H9 (cell line): ENCODE measurements around the gene KDM4D. TPM values are rescaled to one million over a fixed set of nuclear protein-coding genes. Genes with fewer than 3 reads are reported as not detected.
A peak's percentile ranks its signal among the peaks of the same experiment; 100 is the strongest.

Experiments used
- DNase-seq: peaks from one replicate; pipeline ENCODE4 v3.0.0-alpha.2; 2017
- H2AFZ ChIP-seq: one replicate; pipeline ENCODE4 v1.6.1; 2013; ENCODE audit warnings: mild to moderate bottlenecking, low read length, control low read depth, moderate library complexity
- H2AK5ac ChIP-seq: 2 replicates; pipeline ENCODE4 v1.6.1; 2013; ENCODE audit warnings: low read length, control low read depth, mixed read lengths; ENCODE audit not compliant: insufficient read length
- H2BK120ac ChIP-seq: one replicate; pipeline ENCODE4 v1.6.1; 2013; ENCODE audit warnings: low read depth, mild to moderate bottlenecking, low read length, control low read depth, inconsistent platforms; ENCODE audit not compliant: poor library complexity, severe bottlenecking
- H2BK12ac ChIP-seq: 2 replicates; pipeline ENCODE4 v1.6.1; 2013; ENCODE audit warnings: low read length, control low read depth, mixed read lengths, low read depth; ENCODE audit not compliant: insufficient read length
- H2BK15ac ChIP-seq: 2 replicates; pipeline ENCODE4 v1.6.1; 2013; ENCODE audit warnings: low read depth, low read length, control low read depth
- H2BK20ac ChIP-seq: one replicate; pipeline ENCODE4 v1.6.1; 2013; ENCODE audit warnings: low read depth, mild to moderate bottlenecking, low read length, control low read depth, inconsistent platforms; ENCODE audit not compliant: poor library complexity, severe bottlenecking
- H2BK5ac ChIP-seq: 2 replicates; pipeline ENCODE4 v1.6.1; 2013; ENCODE audit warnings: low read length, control low read depth, mixed read lengths; ENCODE audit not compliant: insufficient read length
- H3K14ac ChIP-seq: 2 replicates; pipeline ENCODE4 v1.6.1; 2013; ENCODE audit warnings: low read length, control low read depth; ENCODE audit not compliant: insufficient read depth
- H3K18ac ChIP-seq: 2 replicates; pipeline ENCODE4 v1.6.1; 2013; ENCODE audit warnings: low read depth, mild to moderate bottlenecking, mixed read lengths, low read length, control low read depth; ENCODE audit not compliant: insufficient read length
- H3K23ac ChIP-seq: 2 replicates; pipeline ENCODE4 v1.6.1; 2013; ENCODE audit warnings: low read length, control low read depth, mixed read lengths, low read depth; ENCODE audit not compliant: insufficient read length
- H3K23me2 ChIP-seq: 2 replicates; pipeline ENCODE4 v1.6.1; 2013; ENCODE audit warnings: low read depth, mild to moderate bottlenecking, mixed read lengths, low read length, control low read depth; ENCODE audit not compliant: insufficient read length, poor library complexity, severe bottlenecking
- H3K27ac ChIP-seq: 2 replicates; pipeline ENCODE4 v1.5.1; 2013; ENCODE audit warnings: low read length, control low read depth, mixed read lengths, low read depth; ENCODE audit not compliant: insufficient read length
- H3K27me3 ChIP-seq: 2 replicates; pipeline ENCODE4 v1.6.1; 2013; ENCODE audit warnings: low read length, control low read depth, inconsistent platforms; ENCODE audit not compliant: insufficient read depth
- H3K4ac ChIP-seq: 2 replicates; pipeline ENCODE4 v1.6.1; 2013; ENCODE audit warnings: low read depth, mild to moderate bottlenecking, control low read depth, inconsistent platforms, low read length, moderate library complexity
- H3K4me1 ChIP-seq: 2 replicates; pipeline ENCODE4 v1.6.1; 2013; ENCODE audit warnings: low read length, control low read depth, inconsistent platforms; ENCODE audit not compliant: insufficient read depth
- H3K4me2 ChIP-seq: 2 replicates; pipeline ENCODE4 v1.6.1; 2013; ENCODE audit warnings: low read length, control low read depth, mixed read lengths; ENCODE audit not compliant: insufficient read length, insufficient read depth
- H3K56ac ChIP-seq: 2 replicates; pipeline ENCODE4 v1.6.1; 2013; ENCODE audit warnings: low read depth, mild to moderate bottlenecking, mixed read lengths, low read length, control low read depth; ENCODE audit not compliant: insufficient read length
- H3K79me1 ChIP-seq: 2 replicates; pipeline ENCODE4 v1.6.1; 2013; ENCODE audit warnings: low read depth, mild to moderate bottlenecking, moderate library complexity, low read length, control low read depth, inconsistent platforms; ENCODE audit not compliant: insufficient read depth, poor library complexity, severe bottlenecking
- H3K79me2 ChIP-seq: 2 replicates; pipeline ENCODE4 v1.6.1; 2013; ENCODE audit warnings: low read length, control low read depth, inconsistent platforms; ENCODE audit not compliant: insufficient read depth
- H3K9ac ChIP-seq: 2 replicates; pipeline ENCODE4 v1.6.1; 2013; ENCODE audit warnings: low read length, control low read depth, mixed read lengths; ENCODE audit not compliant: insufficient read length; ENCODE audit errors: extremely low read depth
- H3K9me3 ChIP-seq: one replicate; pipeline ENCODE4 v1.6.1; 2013; ENCODE audit warnings: low read depth, low read length, inconsistent platforms; ENCODE audit not compliant: control insufficient read depth
- H3T11ph ChIP-seq: one replicate; pipeline ENCODE4 v1.6.1; 2013; ENCODE audit warnings: mild to moderate bottlenecking, low read length, control low read depth, inconsistent platforms
- H4K20me1 ChIP-seq: one replicate; pipeline ENCODE4 v1.6.1; 2013; ENCODE audit not compliant: control insufficient read depth, insufficient read length, insufficient read depth
- H4K5ac ChIP-seq: 2 replicates; pipeline ENCODE4 v1.6.1; 2013; ENCODE audit warnings: low read depth, mild to moderate bottlenecking, mixed read lengths, low read length, control low read depth; ENCODE audit not compliant: insufficient read length
- H4K8ac ChIP-seq: replicated peaks from 2 replicates; pipeline ENCODE4 v1.6.1; 2013; ENCODE audit warnings: low read length, control low read depth, mixed read lengths, low read depth; ENCODE audit not compliant: insufficient read length
- H4K91ac ChIP-seq: 2 replicates; pipeline ENCODE4 v1.6.1; 2013; ENCODE audit warnings: low read depth, mild to moderate bottlenecking, moderate library complexity, mixed read lengths, low read length, control low read depth; ENCODE audit not compliant: insufficient read length
- H3K27ac Mint-ChIP-seq, 3 experiments: 2 replicates in 2 of 3; 3 replicates in 1 of 3; pipeline ENCODE4 v1.8.0; 2020 to 2021; ENCODE audit warnings: mixed read lengths in 3 of 3, mild to moderate bottlenecking in 1 of 3, moderate library complexity in 1 of 3
- H3K27me3 Mint-ChIP-seq: 2 replicates; pipeline ENCODE4 v1.8.0; 2021; ENCODE audit warnings: low read depth, mild to moderate bottlenecking, moderate library complexity, mixed read lengths
- H3K36me3 Mint-ChIP-seq, 3 experiments: 2 replicates in 2 of 3; 3 replicates in 1 of 3; pipeline ENCODE4 v1.8.0; 2020 to 2021; ENCODE audit warnings: low read depth in 3 of 3, mixed read lengths in 3 of 3; ENCODE audit not compliant: insufficient read depth in 1 of 3
- H3K4me1 Mint-ChIP-seq, 2 experiments: 2 replicates each; pipeline ENCODE4 v1.8.0; 2020; ENCODE audit warnings: mixed read lengths in 2 of 2
- H3K4me3 Mint-ChIP-seq, 2 experiments: 2 replicates in 1 of 2; 3 replicates in 1 of 2; pipeline ENCODE4 v1.8.0; 2020 to 2021; ENCODE audit warnings: mild to moderate bottlenecking in 2 of 2, mixed read lengths in 2 of 2, moderate library complexity in 1 of 2
- H3K9me3 Mint-ChIP-seq, 2 experiments: 2 replicates in 1 of 2; 3 replicates in 1 of 2; pipeline ENCODE4 v1.8.0; 2020; ENCODE audit warnings: mild to moderate bottlenecking in 2 of 2, mixed read lengths in 2 of 2, moderate library complexity in 1 of 2
- CTCF ChIP-seq: fragments of 200-600 bp; sonication (generic); conservative IDR thresholded peaks from 3 replicates; pipeline ENCODE4 v1.8.0; 2021; ENCODE audit warnings: antibody characterized with exemption, mild to moderate bottlenecking
- WGBS: extraction: QIAGEN DNeasy Blood & Tissue Kit; methylation state at CpG from one replicate; pipeline ENCODE4 v1.1.7; 2013; ENCODE audit warnings: missing lambda C conversion rate, low lambda C conversion rate, mixed read lengths; ENCODE audit not compliant: insufficient read length; ENCODE audit errors: extremely low coverage; 5-methylcytosine and 5-hydroxymethylcytosine counted together
- total RNA-seq: library from RNA; stranded (reverse); gene quantifications from 2 replicates; pipeline ENCODE4 v1.2.1, GENCODE V29; 2021

The KDM4D gene
- total RNA-seq, 1 experiment from 2014 or later = 1.9 TPM

GRCh38 chr11:94972700-94973098, 810 bp upstream of the KDM4D start:
- Histone ChIP-seq H3K4me2 (peak overlapping the region; percentile 70), H3K27me3 (no peaks in the 10 kb centered on the region), H4K91ac (no peak overlapping the region), H2BK12ac (no peak overlapping the region), H3K56ac (no peak overlapping the region), H3K18ac (no peak overlapping the region), H3T11ph (no peak overlapping the region), H2AK5ac (no peak overlapping the region), H3K23me2 (peaks cover 2% of the 10 kb centered on the region), H2AFZ (no peak overlapping the region), H3K23ac (no peak overlapping the region), H3K4me1 (no peaks in the 10 kb centered on the region), H4K8ac (no peak overlapping the region), H4K20me1 (no peaks in the 10 kb centered on the region), H2BK15ac (no peak overlapping the region), H2BK5ac (no peak overlapping the region), H3K79me1 (no peaks in the 10 kb centered on the region), H3K79me2 (peaks cover 4% of the 10 kb centered on the region; the same call in 1 of the 2 replicates), H2BK120ac (no peak overlapping the region), H3K4ac (no peak overlapping the region), H3K9me3 (no peaks in the 10 kb centered on the region), H3K27ac (no peak overlapping the region), H2BK20ac (no peak overlapping the region), H4K5ac (no peak overlapping the region), H3K14ac (no peak overlapping the region), H3K9ac (peak overlapping the region; percentile 96)
- Mint-ChIP-seq H3K4me3 (peak overlapping the region; percentile 96 to 99), H3K36me3 (peaks cover 13 to 39% (median 38%) of the 10 kb centered on the region in 3 experiments), H3K9me3 (no peaks in the 10 kb centered on the region), H3K27ac (peak overlapping the region in 1 of 3 experiments; percentile 99; a peak in 1 of 7 replicates), H3K4me1 (peaks cover 8% of the 10 kb centered on the region in 2 experiments; a peak in 3 of 4 replicates), H3K27me3 (no peaks in the 10 kb centered on the region)
- DNase-seq = no peak
- no peak for TF ChIP-seq CTCF
- no CpG with 5 or more reads among the region's 5 CpGs for WGBS
